Thyroid gland (tissue), 4 donors: ENCODE measurements around the gene CCDC88C.

Source experiments
- CTCF ChIP-seq, 6 experiments: fragments of 200-600 bp in 3 of 6; fragments of 450-650 bp in 3 of 6; sonication (generic) in 3 of 6; IDR thresholded peaks; one replicate each; pipeline ENCODE4 v1.5.1; 2016 to 2019; ENCODE audit warnings: antibody characterized with exemption in 6 of 6, mild to moderate bottlenecking in 2 of 6, inconsistent platforms in 1 of 6, moderate library complexity in 1 of 6
- POLR2A ChIP-seq, 2 donors: fragments of 450-650 bp; IDR thresholded peaks; one replicate each; pipeline ENCODE4 v1.6.1; 2017; ENCODE audit warnings: antibody characterized with exemption in 2 of 2, mild to moderate bottlenecking in 2 of 2, moderate library complexity in 1 of 2

DNA sequence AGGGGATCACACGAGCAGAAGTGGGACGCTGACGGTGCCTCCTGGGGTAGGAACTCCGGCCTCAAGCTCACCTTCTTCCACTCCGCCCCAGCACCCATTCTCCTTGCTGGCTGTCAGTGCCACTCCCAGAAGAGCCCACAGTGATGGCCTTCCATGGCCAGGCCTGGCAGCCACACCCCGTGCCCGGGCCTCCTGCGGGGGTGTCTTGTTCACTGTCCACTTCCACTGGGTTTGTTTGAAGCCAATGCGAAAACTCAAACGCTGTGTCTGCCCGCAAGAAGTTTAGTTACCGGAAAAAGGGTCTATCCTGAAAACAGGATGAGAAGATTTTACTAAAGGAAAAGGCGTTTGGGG, 38.1 kb downstream of the CCDC88C start:
- no peak for TF ChIP-seq CTCF (IDR thresholded peaks at IDR 0.05)
- no peak for TF ChIP-seq POLR2A (IDR thresholded peaks at IDR 0.05)
